ENCODE data around the gene TMPRSS4. TPM values are rescaled to one million over a fixed set of nuclear protein-coding genes. Genes with fewer than 3 reads are reported as not detected.

TMPRSS4 gene
- total RNA-seq, 2 experiments from 2014 or later, result not detected

GRCh38 chr11:118100691-118101232, 23.9 kb downstream of the TMPRSS4 start:
- no peaks in the 10 kb centered on the region for H3K9me3 Mint-ChIP-seq
- H3K27ac Mint-ChIP-seq, result no peak overlapping the region
- H3K4me3 Mint-ChIP-seq, result no peak overlapping the region
- no peaks in the 10 kb centered on the region for H3K36me3 Mint-ChIP-seq
- peaks cover 4% of the 10 kb centered on the region for H3K27me3 Mint-ChIP-seq
- DNase-seq, result no peak
- no peaks in the 10 kb centered on the region for H3K4me1 Mint-ChIP-seq

DNA sequence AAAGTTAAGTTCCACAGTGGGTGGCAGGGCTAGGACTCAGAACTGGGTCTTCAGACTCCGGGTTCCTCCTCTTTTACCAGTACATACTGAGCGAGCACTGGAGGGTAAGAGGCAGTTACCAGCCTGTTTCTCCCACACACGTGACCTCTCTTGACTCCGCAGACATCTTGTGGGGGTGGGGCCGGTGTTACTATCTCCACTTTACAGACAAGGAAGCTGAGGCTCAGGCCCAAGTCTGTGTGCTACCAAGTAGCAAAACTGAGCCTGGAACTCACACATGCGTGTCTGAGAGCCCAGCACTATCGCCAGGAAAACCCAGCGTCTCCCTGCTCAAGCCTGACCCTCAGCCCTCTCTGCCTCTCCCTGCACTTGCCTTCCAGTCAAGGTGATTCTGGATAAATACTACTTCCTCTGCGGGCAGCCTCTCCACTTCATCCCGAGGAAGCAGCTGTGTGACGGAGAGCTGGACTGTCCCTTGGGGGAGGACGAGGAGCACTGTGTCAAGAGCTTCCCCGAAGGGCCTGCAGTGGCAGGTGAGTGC, 25.9 kb downstream of the TMPRSS4 start:
- DNase-seq, result no peak
- Mint-ChIP-seq H3K4me1 (no peaks in the 10 kb centered on the region), H3K27me3 (peaks cover 4% of the 10 kb centered on the region), H3K36me3 (no peaks in the 10 kb centered on the region), H3K27ac (no peak overlapping the region), H3K9me3 (no peaks in the 10 kb centered on the region), H3K4me3 (no peak overlapping the region)

DNA sequence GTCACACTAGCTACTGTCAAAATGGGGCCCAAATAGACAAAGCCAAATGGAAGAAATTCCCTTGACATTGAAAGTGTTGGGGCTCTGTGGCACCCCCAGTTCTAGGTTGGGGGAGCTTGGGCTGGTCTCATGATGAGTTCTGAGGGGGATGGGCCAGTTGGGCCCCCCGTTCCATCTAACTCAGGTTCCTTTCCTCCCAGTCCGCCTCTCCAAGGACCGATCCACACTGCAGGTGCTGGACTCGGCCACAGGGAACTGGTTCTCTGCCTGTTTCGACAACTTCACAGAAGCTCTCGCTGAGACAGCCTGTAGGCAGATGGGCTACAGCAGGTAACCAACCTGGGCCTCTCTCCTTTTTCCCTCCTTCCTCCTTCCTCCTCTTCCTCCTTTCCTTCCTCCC, 27.6 kb downstream of the TMPRSS4 start:
- Mint-ChIP-seq H3K27me3 (peaks cover 4% of the 10 kb centered on the region), H3K36me3 (no peaks in the 10 kb centered on the region), H3K9me3 (no peaks in the 10 kb centered on the region), H3K4me1 (no peaks in the 10 kb centered on the region), H3K27ac (no peak overlapping the region), H3K4me3 (no peak overlapping the region)
- DNase-seq, result no peak

GRCh38 chr11:118105657-118106305, 28.9 kb downstream of the TMPRSS4 start:
- Mint-ChIP-seq H3K27ac (no peak overlapping the region), H3K36me3 (no peaks in the 10 kb centered on the region), H3K4me3 (no peak overlapping the region), H3K4me1 (no peaks in the 10 kb centered on the region), H3K27me3 (peaks cover 9% of the 10 kb centered on the region), H3K9me3 (no peaks in the 10 kb centered on the region)
- DNase-seq, result no peak

GRCh38 chr11:118106789-118107335, 30.0 kb downstream of the TMPRSS4 start:
- peaks cover 14% of the 10 kb centered on the region for H3K27me3 Mint-ChIP-seq
- DNase-seq, result no peak
- H3K4me3 Mint-ChIP-seq, result no peak overlapping the region
- no peaks in the 10 kb centered on the region for H3K36me3 Mint-ChIP-seq
- no peak overlapping the region for H3K27ac Mint-ChIP-seq
- peaks cover under 1% of the 10 kb centered on the region for H3K4me1 Mint-ChIP-seq
- H3K9me3 Mint-ChIP-seq, result no peaks in the 10 kb centered on the region

- H3K27ac Mint-ChIP-seq, result no peak overlapping the region
- peaks cover 10% of the 10 kb centered on the region for H3K27me3 Mint-ChIP-seq
- DNase-seq, result no peak
- H3K4me1 Mint-ChIP-seq, result peaks cover 3% of the 10 kb centered on the region
- H3K4me3 Mint-ChIP-seq, result no peak overlapping the region
- H3K36me3 Mint-ChIP-seq, result no peaks in the 10 kb centered on the region
- no peaks in the 10 kb centered on the region for H3K9me3 Mint-ChIP-seq
Measured at GRCh38 chr11:118108513-118108912, 31.6 kb downstream of the TMPRSS4 start.

- H3K27ac Mint-ChIP-seq, result no peak overlapping the region
- H3K36me3 Mint-ChIP-seq, result no peaks in the 10 kb centered on the region
- no peaks in the 10 kb centered on the region for H3K9me3 Mint-ChIP-seq
- no peak for DNase-seq
- peaks cover 3% of the 10 kb centered on the region for H3K4me1 Mint-ChIP-seq
- peaks cover 10% of the 10 kb centered on the region for H3K27me3 Mint-ChIP-seq
- no peak overlapping the region for H3K4me3 Mint-ChIP-seq
Measured at GRCh38 chr11:118109231-118109630, 32.4 kb downstream of the TMPRSS4 start.

GRCh38 chr11:118111019-118111743, 34.3 kb downstream of the TMPRSS4 start:
- Mint-ChIP-seq H3K4me3 (no peak overlapping the region), H3K36me3 (no peaks in the 10 kb centered on the region), H3K9me3 (no peaks in the 10 kb centered on the region), H3K27ac (no peak overlapping the region), H3K4me1 (peaks cover 6% of the 10 kb centered on the region), H3K27me3 (peaks cover 10% of the 10 kb centered on the region)
- no peak for DNase-seq

- H3K27me3 Mint-ChIP-seq, result peaks cover 10% of the 10 kb centered on the region
Measured at GRCh38 chr11:118111744-118112035, 34.8 kb downstream of the TMPRSS4 start.

DNA sequence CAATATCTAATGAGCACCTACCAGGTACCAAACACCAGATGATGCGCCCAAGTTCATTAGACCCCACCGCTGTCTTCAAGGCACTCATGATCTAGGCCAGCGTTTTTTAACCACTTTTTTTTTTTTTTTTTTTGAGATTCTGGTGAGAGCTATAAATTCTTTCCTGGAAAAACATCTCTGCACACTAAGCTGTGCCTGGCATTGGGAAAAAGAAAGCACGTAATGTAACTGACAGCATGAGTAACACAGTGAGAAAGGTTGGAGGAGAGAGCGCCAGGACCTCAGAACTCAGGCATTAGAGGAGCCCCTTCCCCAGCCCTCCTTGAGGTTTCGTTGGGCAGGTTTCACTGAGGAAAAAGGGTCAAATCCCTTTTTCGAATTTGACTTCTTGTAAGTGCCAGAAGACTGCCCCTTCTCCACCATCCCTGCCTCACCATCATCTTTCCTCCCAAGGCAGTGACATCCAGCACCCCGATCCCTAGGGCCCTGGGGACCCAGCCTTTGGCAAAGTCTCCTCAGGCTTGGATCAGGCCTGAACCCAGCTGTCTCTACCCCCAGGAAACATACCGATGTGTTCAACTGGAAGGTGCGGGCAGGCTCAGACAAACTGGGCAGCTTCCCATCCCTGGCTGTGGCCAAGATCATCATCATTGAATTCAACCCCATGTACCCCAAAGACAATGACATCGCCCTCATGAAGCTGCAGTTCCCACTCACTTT, 36.0 kb downstream of the TMPRSS4 start:
- peaks cover 19% of the 10 kb centered on the region for H3K4me1 Mint-ChIP-seq
- H3K9me3 Mint-ChIP-seq, result no peaks in the 10 kb centered on the region
- no peak for DNase-seq
- no peak overlapping the region for H3K27ac Mint-ChIP-seq
- peaks cover 10% of the 10 kb centered on the region for H3K27me3 Mint-ChIP-seq
- no peak overlapping the region for H3K4me3 Mint-ChIP-seq
- H3K36me3 Mint-ChIP-seq, result no peaks in the 10 kb centered on the region

More at GRCh38 chr11:118111744-118112035, 34.8 kb downstream of the TMPRSS4 start:
- Mint-ChIP-seq H3K4me3 (no peak overlapping the region), H3K36me3 (no peaks in the 10 kb centered on the region), H3K9me3 (no peaks in the 10 kb centered on the region), H3K4me1 (peaks cover 8% of the 10 kb centered on the region), H3K27ac (no peak overlapping the region)
- no peak for DNase-seq

GRCh38 chr11:118114266-118114665, 37.4 kb downstream of the TMPRSS4 start:
- no peak for DNase-seq
- H3K27ac Mint-ChIP-seq, result no peak overlapping the region
- H3K27me3 Mint-ChIP-seq, result peaks cover 14% of the 10 kb centered on the region
- H3K36me3 Mint-ChIP-seq, result no peaks in the 10 kb centered on the region
- no peak overlapping the region for H3K4me3 Mint-ChIP-seq
- H3K4me1 Mint-ChIP-seq, result peaks cover 28% of the 10 kb centered on the region
- no peaks in the 10 kb centered on the region for H3K9me3 Mint-ChIP-seq

GRCh38 chr11:118115048-118115447, 38.2 kb downstream of the TMPRSS4 start:
- Mint-ChIP-seq H3K4me1 (peaks cover 31% of the 10 kb centered on the region), H3K27ac (no peak overlapping the region), H3K36me3 (no peaks in the 10 kb centered on the region), H3K4me3 (no peak overlapping the region), H3K9me3 (peaks cover 2% of the 10 kb centered on the region), H3K27me3 (peaks cover 14% of the 10 kb centered on the region)
- no peak for DNase-seq

- H3K9me3 Mint-ChIP-seq, result peaks cover 10% of the 10 kb centered on the region
- DNase-seq, result peak; percentile 69
- H3K4me3 Mint-ChIP-seq, result peak overlapping the region; percentile 53
- no peaks in the 10 kb centered on the region for H3K36me3 Mint-ChIP-seq
- peaks cover 4% of the 10 kb centered on the region for H3K27me3 Mint-ChIP-seq
- H3K4me1 Mint-ChIP-seq, result peaks cover 28% of the 10 kb centered on the region
- peak overlapping the region; percentile 83 for H3K27ac Mint-ChIP-seq
Measured at GRCh38 chr11:118117790-118118601, 41.1 kb downstream of the TMPRSS4 start.

- Mint-ChIP-seq H3K27me3 (peaks cover 4% of the 10 kb centered on the region), H3K4me3 (no peak overlapping the region), H3K4me1 (peaks cover 25% of the 10 kb centered on the region), H3K36me3 (no peaks in the 10 kb centered on the region), H3K9me3 (peaks cover 10% of the 10 kb centered on the region), H3K27ac (no peak overlapping the region)
- DNase-seq, result no peak
Measured at GRCh38 chr11:118120793-118121192, 43.9 kb downstream of the TMPRSS4 start.
